Stimulated activated CD8-positive, alpha-beta memory T cell treated with anti-CD3 and anti-CD28 coated beads, Interleukin-7, amount 100 ng/mL, for 4 hours (primary cell): ENCODE measurements around the gene MRTFB.

Experiments used
- DNase-seq, 2 donors: peaks; one replicate each; pipeline ENCODE4 v3.0.0-alpha.2; 2020; ENCODE audit warnings: low read depth in 2 of 2

The MRTFB gene

GRCh38 chr16:14186007-14186794 lies 115.1 kb downstream of the MRTFB start:
- no peak for DNase-seq

- no peak for DNase-seq
These were observed 115.7 kb downstream of the MRTFB start for GRCh38 chr16:14186795-14187221.

- no peak for DNase-seq
These were observed 116.6 kb downstream of the MRTFB start for GRCh38 chr16:14187517-14188338.

- DNase-seq: peak in 1 of 2 donors; percentile 3
These were observed 122.3 kb downstream of the MRTFB start for GRCh38 chr16:14193316-14193871.

GRCh38 chr16:14194721-14195120 lies 123.6 kb downstream of the MRTFB start:
- no peak for DNase-seq

- no peak for DNase-seq
These were observed 124.9 kb downstream of the MRTFB start for GRCh38 chr16:14196011-14196410.

GRCh38 chr16:14196539-14196938 lies 125.4 kb downstream of the MRTFB start:
- DNase-seq: no peak

- no peak for DNase-seq
These were observed 126.9 kb downstream of the MRTFB start for GRCh38 chr16:14198012-14198411.

GRCh38 chr16:14198572-14198971 lies 127.5 kb downstream of the MRTFB start:
- DNase-seq: no peak

GRCh38 chr16:14199199-14199598 lies 128.1 kb downstream of the MRTFB start:
- DNase-seq: no peak

- no peak for DNase-seq
These were observed 128.5 kb downstream of the MRTFB start for GRCh38 chr16:14199624-14200023.

GRCh38 chr16:14202095-14202494 lies 131.0 kb downstream of the MRTFB start:
- DNase-seq: no peak

- DNase-seq: no peak
These were observed 131.6 kb downstream of the MRTFB start for GRCh38 chr16:14202697-14203096.

- no peak for DNase-seq
These were observed 132.0 kb downstream of the MRTFB start for GRCh38 chr16:14203166-14203565.

- DNase-seq: no peak
These were observed 134.5 kb downstream of the MRTFB start for GRCh38 chr16:14205666-14206065.

GRCh38 chr16:14211856-14212543 lies 140.9 kb downstream of the MRTFB start:
- DNase-seq: no peak

GRCh38 chr16:14215941-14216340 lies 144.8 kb downstream of the MRTFB start:
- no peak for DNase-seq

- no peak for DNase-seq
These were observed 148.9 kb downstream of the MRTFB start for GRCh38 chr16:14219983-14220382.

GRCh38 chr16:14223632-14224031 lies 152.5 kb downstream of the MRTFB start:
- no peak for DNase-seq

GRCh38 chr16:14225457-14225856 lies 154.3 kb downstream of the MRTFB start:
- DNase-seq: no peak

GRCh38 chr16:14232106-14232864 lies 161.2 kb downstream of the MRTFB start:
- no peak for DNase-seq
